Measurements from ENCODE around the gene CLIP2. TPM values are rescaled to one million over a fixed set of nuclear protein-coding genes. Genes with fewer than 3 reads are reported as not detected.

Gene CLIP2
- total and polyA plus RNA-seq, 2 donors from 2014 or later, result 5.8 to 19.1 TPM

- no peaks in the 10 kb centered on the region for H3K36me3 ChIP-seq (ENCODE audit: control insufficient read depth in 2 of 3, insufficient read depth in 3 of 3, low read length in 3 of 3)
- no peak overlapping the region for H3K27ac ChIP-seq (ENCODE audit: low read depth in 2 of 2, low read length in 2 of 2)
- FAIRE-seq, result no peak
- no peak overlapping the region for H3K9ac ChIP-seq (ENCODE audit: low read length in 3 of 3)
- H3K4me3 ChIP-seq (ENCODE audit: low read length in 3 of 3), result no peak overlapping the region
- DNase-seq, result peak in 3 of 5 donors; percentile 52 to 64 (median 53)
- H3K4me1 ChIP-seq (ENCODE audit: control insufficient read depth in 2 of 3, insufficient read depth in 2 of 3, low read depth in 1 of 3, low read length in 3 of 3), result no peaks in the 10 kb centered on the region
- no peaks in the 10 kb centered on the region for H3K9me3 ChIP-seq (ENCODE audit: control insufficient read depth in 2 of 3, insufficient read depth in 1 of 3, low read length in 3 of 3)
- intact Hi-C loops (cut with DNase I), result loop anchor here (10.0 kb wide), 1 partner anchor 121 kb away; no protein-coding TSS in a partner anchor
- H3K27me3 ChIP-seq (ENCODE audit: control insufficient read depth, insufficient read depth, low read length), result no peaks in the 10 kb centered on the region
- no peak for TF ChIP-seq CTCF (IDR thresholded peaks at IDR 0.05; ENCODE audit: borderline replicate concordance, extremely low read depth, insufficient read depth)
These were observed 154.5 kb downstream of the CLIP2 start for GRCh38 chr7:74443543-74444247.

DNA sequence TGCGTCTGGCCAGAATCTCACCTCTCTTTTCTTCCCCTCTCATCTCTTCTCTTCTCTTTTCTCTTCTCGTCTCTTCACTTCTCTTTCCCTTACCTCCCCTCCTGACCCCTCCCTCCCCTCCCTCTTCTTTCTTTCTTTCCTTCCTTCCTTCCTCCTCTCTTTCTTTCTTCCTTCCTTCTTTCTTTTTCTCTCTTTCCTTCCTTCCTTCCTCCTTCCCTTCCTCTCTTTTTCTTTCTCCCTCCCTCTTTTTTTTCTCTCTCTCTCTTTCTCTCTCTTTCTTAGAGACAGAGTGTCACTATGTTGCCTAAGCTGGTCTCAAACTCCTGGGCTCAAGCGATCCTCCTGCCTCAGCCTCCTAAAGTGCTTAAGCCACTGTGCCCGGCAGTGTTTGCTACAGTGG lies 159.9 kb downstream of the CLIP2 start:
- intact Hi-C loops (cut with DNase I), result loop anchor here (10.0 kb wide), 1 partner anchor 116 kb away; no protein-coding TSS in a partner anchor

DNA sequence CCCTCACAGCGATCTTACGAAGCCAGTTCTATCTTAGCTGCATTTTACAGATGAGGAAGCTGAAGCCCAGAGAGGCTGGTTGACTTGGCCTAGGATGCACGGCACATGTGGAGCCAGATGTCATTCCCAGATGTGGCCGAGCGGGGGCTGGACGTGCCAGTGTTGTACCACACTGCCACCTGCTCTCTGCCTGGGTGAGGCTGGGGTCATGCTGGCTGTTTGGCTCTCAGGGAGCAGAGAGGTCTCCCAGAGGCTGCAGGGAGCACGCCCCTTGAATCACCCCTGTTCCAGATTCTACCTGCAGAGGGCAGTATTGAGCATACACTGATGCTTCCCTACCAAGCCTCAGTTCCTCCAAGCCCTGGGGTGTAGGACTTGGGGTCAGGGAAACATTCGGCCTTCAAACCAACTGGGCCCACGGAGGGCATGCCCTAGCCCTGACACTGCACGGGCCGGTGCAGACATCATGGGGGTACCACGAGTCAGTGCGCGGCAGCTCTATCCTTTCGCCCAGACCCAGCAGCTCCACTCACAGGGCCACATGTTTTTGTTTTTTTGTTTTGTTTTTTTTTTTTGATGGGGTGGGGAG lies 160.7 kb downstream of the CLIP2 start:
- Histone ChIP-seq H3K36me3 (ENCODE audit: control insufficient read depth in 2 of 3, insufficient read depth in 3 of 3, low read length in 3 of 3) (no peaks in the 10 kb centered on the region), H3K4me3 (ENCODE audit: low read length in 3 of 3) (no peak overlapping the region), H3K9me3 (ENCODE audit: control insufficient read depth in 2 of 3, insufficient read depth in 1 of 3, low read length in 3 of 3) (no peaks in the 10 kb centered on the region), H3K4me1 (ENCODE audit: control insufficient read depth in 2 of 3, insufficient read depth in 2 of 3, low read depth in 1 of 3, low read length in 3 of 3) (peaks cover 0 to 9% (median 0%) of the 10 kb centered on the region in 3 donors), H3K27me3 (ENCODE audit: control insufficient read depth, insufficient read depth, low read length) (no peaks in the 10 kb centered on the region), H3K27ac (ENCODE audit: low read depth in 2 of 2, low read length in 2 of 2) (no peak overlapping the region), H3K9ac (ENCODE audit: low read length in 3 of 3) (no peak overlapping the region)
- intact Hi-C loops (cut with DNase I), result loop anchor here (10.0 kb wide), 1 partner anchor 115 kb away; no protein-coding TSS in a partner anchor
- DNase-seq, result peak in 2 of 5 donors; percentile 45 to 54
- FAIRE-seq, result no peak
- TF ChIP-seq CTCF (IDR thresholded peaks at IDR 0.05; ENCODE audit: borderline replicate concordance, extremely low read depth, insufficient read depth), result peak; percentile 76

More for the DNA sequence above, 159.9 kb downstream of the CLIP2 start:
- peaks cover 0 to 7% (median 0%) of the 10 kb centered on the region in 3 donors for H3K4me1 ChIP-seq (ENCODE audit: control insufficient read depth in 2 of 3, insufficient read depth in 2 of 3, low read depth in 1 of 3, low read length in 3 of 3)
- no peaks in the 10 kb centered on the region for H3K9me3 ChIP-seq (ENCODE audit: control insufficient read depth in 2 of 3, insufficient read depth in 1 of 3, low read length in 3 of 3)
- DNase-seq (no peak), FAIRE-seq (no peak)
- H3K36me3 ChIP-seq (ENCODE audit: control insufficient read depth in 2 of 3, insufficient read depth in 3 of 3, low read length in 3 of 3), result no peaks in the 10 kb centered on the region
- no peak for TF ChIP-seq CTCF (IDR thresholded peaks at IDR 0.05; ENCODE audit: borderline replicate concordance, extremely low read depth, insufficient read depth)
- no peak overlapping the region for H3K9ac ChIP-seq (ENCODE audit: low read length in 3 of 3)
- H3K27me3 ChIP-seq (ENCODE audit: control insufficient read depth, insufficient read depth, low read length), result no peaks in the 10 kb centered on the region
- H3K27ac ChIP-seq (ENCODE audit: low read depth in 2 of 2, low read length in 2 of 2), result no peak overlapping the region
- no peak overlapping the region for H3K4me3 ChIP-seq (ENCODE audit: low read length in 3 of 3)

Measured in kidney (tissue), 14 donors.